Esophagus squamous epithelium (tissue), 4 donors: ENCODE measurements around the gene CPLX1.

Experiments used
- POLR2A ChIP-seq, 4 donors: fragments of 450-650 bp; IDR thresholded peaks; one replicate each; pipeline ENCODE4 v1.6.1; 2017; ENCODE audit warnings: antibody characterized with exemption in 4 of 4, mild to moderate bottlenecking in 4 of 4, moderate library complexity in 3 of 4
- TF ChIP-seq, protein P1 (sequence below), 6 experiments: fragments of 450-650 bp in 4 of 6; fragments of 200-600 bp in 2 of 6; sonication (generic) in 2 of 6; IDR thresholded peaks; one replicate each; pipeline ENCODE4 v1.5.1; 2016 to 2019; ENCODE audit warnings: antibody characterized with exemption in 6 of 6, mild to moderate bottlenecking in 4 of 6, moderate library complexity in 4 of 6

DNA sequence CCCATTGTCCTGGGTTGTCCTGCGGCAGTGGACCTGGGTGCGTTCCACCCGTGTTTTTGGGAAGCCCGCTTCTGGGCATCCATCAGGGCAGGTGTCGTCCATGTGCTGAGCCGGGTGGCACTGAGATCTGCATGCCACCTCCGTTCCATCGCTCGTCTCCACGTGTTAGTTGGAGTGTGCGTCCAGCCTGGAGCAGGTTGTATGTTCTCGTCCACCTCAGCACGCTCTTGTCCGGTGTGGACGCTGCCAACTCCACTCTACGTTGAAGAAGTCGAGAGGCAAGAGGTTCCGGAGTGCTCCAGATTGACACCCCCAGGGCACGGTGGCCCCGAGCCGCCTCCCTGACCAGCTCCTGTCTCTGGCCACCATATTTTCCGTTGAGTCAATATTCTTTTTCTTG is 86.4 kb downstream of the CPLX1 start:
- TF ChIP-seq, protein P1, sequence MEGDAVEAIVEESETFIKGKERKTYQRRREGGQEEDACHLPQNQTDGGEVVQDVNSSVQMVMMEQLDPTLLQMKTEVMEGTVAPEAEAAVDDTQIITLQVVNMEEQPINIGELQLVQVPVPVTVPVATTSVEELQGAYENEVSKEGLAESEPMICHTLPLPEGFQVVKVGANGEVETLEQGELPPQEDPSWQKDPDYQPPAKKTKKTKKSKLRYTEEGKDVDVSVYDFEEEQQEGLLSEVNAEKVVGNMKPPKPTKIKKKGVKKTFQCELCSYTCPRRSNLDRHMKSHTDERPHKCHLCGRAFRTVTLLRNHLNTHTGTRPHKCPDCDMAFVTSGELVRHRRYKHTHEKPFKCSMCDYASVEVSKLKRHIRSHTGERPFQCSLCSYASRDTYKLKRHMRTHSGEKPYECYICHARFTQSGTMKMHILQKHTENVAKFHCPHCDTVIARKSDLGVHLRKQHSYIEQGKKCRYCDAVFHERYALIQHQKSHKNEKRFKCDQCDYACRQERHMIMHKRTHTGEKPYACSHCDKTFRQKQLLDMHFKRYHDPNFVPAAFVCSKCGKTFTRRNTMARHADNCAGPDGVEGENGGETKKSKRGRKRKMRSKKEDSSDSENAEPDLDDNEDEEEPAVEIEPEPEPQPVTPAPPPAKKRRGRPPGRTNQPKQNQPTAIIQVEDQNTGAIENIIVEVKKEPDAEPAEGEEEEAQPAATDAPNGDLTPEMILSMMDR (IDR thresholded peaks at IDR 0.05) = no peak
- TF ChIP-seq POLR2A (IDR thresholded peaks at IDR 0.05) = no peak
